Measurements from ENCODE around the gene APOBEC3A. TPM values are rescaled to one million over a fixed set of nuclear protein-coding genes. Genes with fewer than 3 reads are reported as not detected.

The APOBEC3A gene
- total and polyA plus RNA-seq, 7 donors = 0.36 to 67.3 (median 4.8) TPM; not detected in 3

GRCh38 chr22:38971202-38971601 is 13.8 kb downstream of the APOBEC3A start:
- Histone ChIP-seq H3K4me1 (no peaks in the 10 kb centered on the region), H3K9me3 (no peaks in the 10 kb centered on the region), H3K27me3 (no peaks in the 10 kb centered on the region), H3K36me3 (no peaks in the 10 kb centered on the region), H3K4me3 (no peak overlapping the region), H3K27ac (no peak overlapping the region)
- TF ChIP-seq EP300 (IDR thresholded peaks at IDR 0.05) = no peak
- no peak for TF ChIP-seq POLR2AphosphoS5 (IDR thresholded peaks at IDR 0.05)
- TF ChIP-seq POLR2A (IDR thresholded peaks at IDR 0.05) = no peak
- TF ChIP-seq CTCF (IDR thresholded peaks at IDR 0.05) = no peak
- intact Hi-C loops (cut with DNase I) = no loop called here
- DNase-seq = no peak
- 90% methylated on average over 5 of the region's 5 CpGs for WGBS, 2 donors

- DNase-seq = no peak
- intact Hi-C loops (cut with DNase I) = no loop called here
- H3K27me3 ChIP-seq = no peaks in the 10 kb centered on the region
- H3K9me3 ChIP-seq = no peaks in the 10 kb centered on the region
- H3K4me1 ChIP-seq = no peaks in the 10 kb centered on the region
- TF ChIP-seq POLR2AphosphoS5 (IDR thresholded peaks at IDR 0.05) = no peak
- TF ChIP-seq EP300 (IDR thresholded peaks at IDR 0.05) = no peak
- no peak for TF ChIP-seq POLR2A (IDR thresholded peaks at IDR 0.05)
- no peak for TF ChIP-seq CTCF (IDR thresholded peaks at IDR 0.05)
- no peaks in the 10 kb centered on the region for H3K36me3 ChIP-seq
- no peak overlapping the region for H3K4me3 ChIP-seq
- no peak overlapping the region for H3K27ac ChIP-seq
- WGBS, 2 donors = 90 to 91% methylated on average over 3 of the region's 3 CpGs
Observed at GRCh38 chr22:38971791-38972190, 14.4 kb downstream of the APOBEC3A start.

- TF ChIP-seq CTCF (IDR thresholded peaks at IDR 0.05) (no peak), POLR2AphosphoS5 (IDR thresholded peaks at IDR 0.05) (no peak), EP300 (IDR thresholded peaks at IDR 0.05) (no peak)
- H3K27ac ChIP-seq = no peak overlapping the region
- H3K27me3 ChIP-seq = no peaks in the 10 kb centered on the region
- WGBS, 2 donors = 93 to 96% methylated on average over 5 of the region's 5 CpGs
- no peak overlapping the region for H3K4me3 ChIP-seq
- no peaks in the 10 kb centered on the region for H3K9me3 ChIP-seq
- intact Hi-C loops (cut with DNase I) = no loop called here
- DNase-seq = no peak
- no peaks in the 10 kb centered on the region for H3K36me3 ChIP-seq
- no peaks in the 10 kb centered on the region for H3K4me1 ChIP-seq
Observed at GRCh38 chr22:38972558-38972957, 15.1 kb downstream of the APOBEC3A start.

DNA sequence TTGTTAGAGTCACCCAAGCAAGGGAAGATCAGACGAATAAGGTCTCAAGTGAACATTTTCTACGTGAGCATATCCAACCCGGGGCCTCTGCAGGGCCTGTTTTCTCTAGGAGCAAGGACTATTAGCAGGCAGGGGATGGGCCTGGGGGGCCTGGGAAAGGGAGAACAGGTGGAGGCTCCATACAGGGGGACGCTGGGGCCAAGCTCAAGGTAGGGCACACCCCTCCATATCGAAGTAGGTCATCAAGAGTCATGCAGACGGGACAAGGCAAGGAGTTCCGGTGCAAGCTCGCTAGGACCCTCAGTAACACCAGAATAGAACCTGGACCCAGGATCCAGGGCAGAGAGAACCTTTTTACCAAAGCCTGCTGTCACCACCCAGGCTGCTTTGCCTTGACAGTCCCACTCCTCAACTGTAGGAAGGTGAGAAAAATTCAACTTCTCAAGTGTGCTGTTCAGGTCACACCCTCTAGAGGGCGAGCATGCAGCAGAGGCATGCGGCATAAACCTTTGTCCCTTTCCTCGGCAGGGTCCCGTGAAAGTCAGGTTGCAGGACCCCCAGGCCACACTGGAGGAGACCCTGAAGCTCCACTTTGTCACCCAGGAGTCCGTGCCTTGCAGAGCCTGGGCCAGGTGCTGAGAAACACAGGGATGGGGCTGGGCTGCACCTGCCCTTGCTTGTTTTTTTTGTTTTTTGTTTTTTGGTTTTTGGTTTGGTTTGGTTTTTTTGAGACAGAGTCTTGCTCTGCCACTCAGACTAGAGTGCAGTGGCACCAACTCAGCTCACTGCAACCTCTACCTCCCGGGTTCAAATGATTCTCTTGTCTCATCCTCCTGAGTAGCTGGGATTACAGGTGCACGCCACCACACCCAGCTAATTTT is 16.1 kb downstream of the APOBEC3A start:
- TF ChIP-seq POLR2AphosphoS5 (IDR thresholded peaks at IDR 0.05) (no peak), CTCF (IDR thresholded peaks at IDR 0.05) (peak; percentile 38 to 71 (median 60))
- WGBS, 2 donors = 39 to 48% methylated on average over 15 of the region's 15 CpGs
- no peak for DNase-seq

More for the DNA sequence above, 16.1 kb downstream of the APOBEC3A start:
- H3K9me3 ChIP-seq = no peaks in the 10 kb centered on the region
- no peaks in the 10 kb centered on the region for H3K36me3 ChIP-seq
- no peak overlapping the region for H3K27ac ChIP-seq
- no peaks in the 10 kb centered on the region for H3K4me1 ChIP-seq
- intact Hi-C loops (cut with DNase I) = no loop called here
- H3K27me3 ChIP-seq = no peaks in the 10 kb centered on the region
- no peak overlapping the region for H3K4me3 ChIP-seq

Data from sigmoid colon (tissue), 7 donors.